H9 (cell line): ENCODE data around the gene ARL8A. TPM values are rescaled to one million over a fixed set of nuclear protein-coding genes. Genes with fewer than 3 reads are reported as not detected.

Source experiments
- DNase-seq: peaks from one replicate; pipeline ENCODE4 v3.0.0-alpha.2; 2017
- H2AFZ ChIP-seq: one replicate; pipeline ENCODE4 v1.6.1; 2013; ENCODE audit warnings: mild to moderate bottlenecking, low read length, control low read depth, moderate library complexity
- H2AK5ac ChIP-seq: 2 replicates; pipeline ENCODE4 v1.6.1; 2013; ENCODE audit warnings: low read length, control low read depth, mixed read lengths; ENCODE audit not compliant: insufficient read length
- H2BK120ac ChIP-seq: one replicate; pipeline ENCODE4 v1.6.1; 2013; ENCODE audit warnings: low read depth, mild to moderate bottlenecking, low read length, control low read depth, inconsistent platforms; ENCODE audit not compliant: poor library complexity, severe bottlenecking
- H2BK12ac ChIP-seq: 2 replicates; pipeline ENCODE4 v1.6.1; 2013; ENCODE audit warnings: low read length, control low read depth, mixed read lengths, low read depth; ENCODE audit not compliant: insufficient read length
- H2BK15ac ChIP-seq: 2 replicates; pipeline ENCODE4 v1.6.1; 2013; ENCODE audit warnings: low read depth, low read length, control low read depth
- H2BK20ac ChIP-seq: one replicate; pipeline ENCODE4 v1.6.1; 2013; ENCODE audit warnings: low read depth, mild to moderate bottlenecking, low read length, control low read depth, inconsistent platforms; ENCODE audit not compliant: poor library complexity, severe bottlenecking
- H2BK5ac ChIP-seq: 2 replicates; pipeline ENCODE4 v1.6.1; 2013; ENCODE audit warnings: low read length, control low read depth, mixed read lengths; ENCODE audit not compliant: insufficient read length
- H3K14ac ChIP-seq: 2 replicates; pipeline ENCODE4 v1.6.1; 2013; ENCODE audit warnings: low read length, control low read depth; ENCODE audit not compliant: insufficient read depth
- H3K18ac ChIP-seq: 2 replicates; pipeline ENCODE4 v1.6.1; 2013; ENCODE audit warnings: low read depth, mild to moderate bottlenecking, mixed read lengths, low read length, control low read depth; ENCODE audit not compliant: insufficient read length
- H3K23ac ChIP-seq: 2 replicates; pipeline ENCODE4 v1.6.1; 2013; ENCODE audit warnings: low read length, control low read depth, mixed read lengths, low read depth; ENCODE audit not compliant: insufficient read length
- H3K23me2 ChIP-seq: 2 replicates; pipeline ENCODE4 v1.6.1; 2013; ENCODE audit warnings: low read depth, mild to moderate bottlenecking, mixed read lengths, low read length, control low read depth; ENCODE audit not compliant: insufficient read length, poor library complexity, severe bottlenecking
- H3K27ac ChIP-seq: 2 replicates; pipeline ENCODE4 v1.5.1; 2013; ENCODE audit warnings: low read length, control low read depth, mixed read lengths, low read depth; ENCODE audit not compliant: insufficient read length
- H3K27me3 ChIP-seq: 2 replicates; pipeline ENCODE4 v1.6.1; 2013; ENCODE audit warnings: low read length, control low read depth, inconsistent platforms; ENCODE audit not compliant: insufficient read depth
- H3K4ac ChIP-seq: 2 replicates; pipeline ENCODE4 v1.6.1; 2013; ENCODE audit warnings: low read depth, mild to moderate bottlenecking, control low read depth, inconsistent platforms, low read length, moderate library complexity
- H3K4me1 ChIP-seq: 2 replicates; pipeline ENCODE4 v1.6.1; 2013; ENCODE audit warnings: low read length, control low read depth, inconsistent platforms; ENCODE audit not compliant: insufficient read depth
- H3K4me2 ChIP-seq: 2 replicates; pipeline ENCODE4 v1.6.1; 2013; ENCODE audit warnings: low read length, control low read depth, mixed read lengths; ENCODE audit not compliant: insufficient read length, insufficient read depth
- H3K56ac ChIP-seq: 2 replicates; pipeline ENCODE4 v1.6.1; 2013; ENCODE audit warnings: low read depth, mild to moderate bottlenecking, mixed read lengths, low read length, control low read depth; ENCODE audit not compliant: insufficient read length
- H3K79me1 ChIP-seq: 2 replicates; pipeline ENCODE4 v1.6.1; 2013; ENCODE audit warnings: low read depth, mild to moderate bottlenecking, moderate library complexity, low read length, control low read depth, inconsistent platforms; ENCODE audit not compliant: insufficient read depth, poor library complexity, severe bottlenecking
- H3K79me2 ChIP-seq: 2 replicates; pipeline ENCODE4 v1.6.1; 2013; ENCODE audit warnings: low read length, control low read depth, inconsistent platforms; ENCODE audit not compliant: insufficient read depth
- H3K9ac ChIP-seq: 2 replicates; pipeline ENCODE4 v1.6.1; 2013; ENCODE audit warnings: low read length, control low read depth, mixed read lengths; ENCODE audit not compliant: insufficient read length; ENCODE audit errors: extremely low read depth
- H3K9me3 ChIP-seq: one replicate; pipeline ENCODE4 v1.6.1; 2013; ENCODE audit warnings: low read depth, low read length, inconsistent platforms; ENCODE audit not compliant: control insufficient read depth
- H3T11ph ChIP-seq: one replicate; pipeline ENCODE4 v1.6.1; 2013; ENCODE audit warnings: mild to moderate bottlenecking, low read length, control low read depth, inconsistent platforms
- H4K20me1 ChIP-seq: one replicate; pipeline ENCODE4 v1.6.1; 2013; ENCODE audit not compliant: control insufficient read depth, insufficient read length, insufficient read depth
- H4K5ac ChIP-seq: 2 replicates; pipeline ENCODE4 v1.6.1; 2013; ENCODE audit warnings: low read depth, mild to moderate bottlenecking, mixed read lengths, low read length, control low read depth; ENCODE audit not compliant: insufficient read length
- H4K8ac ChIP-seq: replicated peaks from 2 replicates; pipeline ENCODE4 v1.6.1; 2013; ENCODE audit warnings: low read length, control low read depth, mixed read lengths, low read depth; ENCODE audit not compliant: insufficient read length
- H4K91ac ChIP-seq: 2 replicates; pipeline ENCODE4 v1.6.1; 2013; ENCODE audit warnings: low read depth, mild to moderate bottlenecking, moderate library complexity, mixed read lengths, low read length, control low read depth; ENCODE audit not compliant: insufficient read length
- H3K27ac Mint-ChIP-seq, 3 experiments: 2 replicates in 2 of 3; 3 replicates in 1 of 3; pipeline ENCODE4 v1.8.0; 2020 to 2021; ENCODE audit warnings: mixed read lengths in 3 of 3, mild to moderate bottlenecking in 1 of 3, moderate library complexity in 1 of 3
- H3K27me3 Mint-ChIP-seq: 2 replicates; pipeline ENCODE4 v1.8.0; 2021; ENCODE audit warnings: low read depth, mild to moderate bottlenecking, moderate library complexity, mixed read lengths
- H3K36me3 Mint-ChIP-seq, 3 experiments: 2 replicates in 2 of 3; 3 replicates in 1 of 3; pipeline ENCODE4 v1.8.0; 2020 to 2021; ENCODE audit warnings: low read depth in 3 of 3, mixed read lengths in 3 of 3; ENCODE audit not compliant: insufficient read depth in 1 of 3
- H3K4me1 Mint-ChIP-seq, 2 experiments: 2 replicates each; pipeline ENCODE4 v1.8.0; 2020; ENCODE audit warnings: mixed read lengths in 2 of 2
- H3K4me3 Mint-ChIP-seq, 2 experiments: 2 replicates in 1 of 2; 3 replicates in 1 of 2; pipeline ENCODE4 v1.8.0; 2020 to 2021; ENCODE audit warnings: mild to moderate bottlenecking in 2 of 2, mixed read lengths in 2 of 2, moderate library complexity in 1 of 2
- H3K9me3 Mint-ChIP-seq, 2 experiments: 2 replicates in 1 of 2; 3 replicates in 1 of 2; pipeline ENCODE4 v1.8.0; 2020; ENCODE audit warnings: mild to moderate bottlenecking in 2 of 2, mixed read lengths in 2 of 2, moderate library complexity in 1 of 2
- WGBS: extraction: QIAGEN DNeasy Blood & Tissue Kit; methylation state at CpG from one replicate; pipeline ENCODE4 v1.1.7; 2013; ENCODE audit warnings: missing lambda C conversion rate, low lambda C conversion rate, mixed read lengths; ENCODE audit not compliant: insufficient read length; ENCODE audit errors: extremely low coverage; 5-methylcytosine and 5-hydroxymethylcytosine counted together
- total RNA-seq: library from RNA; stranded (reverse); gene quantifications from 2 replicates; pipeline ENCODE4 v1.2.1, GENCODE V29; 2021
- TF ChIP-seq, protein P1 (sequence below): fragments of 200-600 bp; sonication (generic); conservative IDR thresholded peaks from 3 replicates; pipeline ENCODE4 v1.8.0; 2021; ENCODE audit warnings: antibody characterized with exemption, mild to moderate bottlenecking

ARL8A gene
- total RNA-seq, 1 experiment from 2014 or later, result 67.2 TPM

GRCh38 chr1:202130816-202131522, 13.6 kb downstream of the ARL8A start:
- no peak overlapping the region for H3K18ac ChIP-seq
- Mint-ChIP-seq H3K36me3 (peaks cover 7 to 27% (median 27%) of the 10 kb centered on the region in 3 experiments; a peak in 6 of 7 replicates), H3K4me1 (peaks cover 6 to 18% of the 10 kb centered on the region in 2 experiments), H3K4me3 (no peak overlapping the region), H3K27me3 (peaks cover 4% of the 10 kb centered on the region; the same call in 1 of the 2 replicates), H3K9me3 (no peaks in the 10 kb centered on the region), H3K27ac (no peak overlapping the region)
- H3K9me3 ChIP-seq, result no peaks in the 10 kb centered on the region
- no peak overlapping the region for H4K91ac ChIP-seq
- H2BK120ac ChIP-seq, result no peak overlapping the region
- no peak overlapping the region for H3K56ac ChIP-seq
- no peak overlapping the region for H3K23ac ChIP-seq
- H2AK5ac ChIP-seq, result no peak overlapping the region
- TF ChIP-seq, protein P1, sequence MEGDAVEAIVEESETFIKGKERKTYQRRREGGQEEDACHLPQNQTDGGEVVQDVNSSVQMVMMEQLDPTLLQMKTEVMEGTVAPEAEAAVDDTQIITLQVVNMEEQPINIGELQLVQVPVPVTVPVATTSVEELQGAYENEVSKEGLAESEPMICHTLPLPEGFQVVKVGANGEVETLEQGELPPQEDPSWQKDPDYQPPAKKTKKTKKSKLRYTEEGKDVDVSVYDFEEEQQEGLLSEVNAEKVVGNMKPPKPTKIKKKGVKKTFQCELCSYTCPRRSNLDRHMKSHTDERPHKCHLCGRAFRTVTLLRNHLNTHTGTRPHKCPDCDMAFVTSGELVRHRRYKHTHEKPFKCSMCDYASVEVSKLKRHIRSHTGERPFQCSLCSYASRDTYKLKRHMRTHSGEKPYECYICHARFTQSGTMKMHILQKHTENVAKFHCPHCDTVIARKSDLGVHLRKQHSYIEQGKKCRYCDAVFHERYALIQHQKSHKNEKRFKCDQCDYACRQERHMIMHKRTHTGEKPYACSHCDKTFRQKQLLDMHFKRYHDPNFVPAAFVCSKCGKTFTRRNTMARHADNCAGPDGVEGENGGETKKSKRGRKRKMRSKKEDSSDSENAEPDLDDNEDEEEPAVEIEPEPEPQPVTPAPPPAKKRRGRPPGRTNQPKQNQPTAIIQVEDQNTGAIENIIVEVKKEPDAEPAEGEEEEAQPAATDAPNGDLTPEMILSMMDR, result no peak
- H3T11ph ChIP-seq, result no peak overlapping the region
- no peaks in the 10 kb centered on the region for H3K79me2 ChIP-seq
- no peak overlapping the region for H2BK20ac ChIP-seq
- no peak overlapping the region for H2BK12ac ChIP-seq
- no peak overlapping the region for H2AFZ ChIP-seq
- H3K79me1 ChIP-seq, result no peaks in the 10 kb centered on the region
- DNase-seq, result no peak
- H3K27ac ChIP-seq, result no peak overlapping the region
- H3K23me2 ChIP-seq, result no peaks in the 10 kb centered on the region
- H4K5ac ChIP-seq, result no peak overlapping the region
- no peaks in the 10 kb centered on the region for H3K27me3 ChIP-seq
- no peaks in the 10 kb centered on the region for H4K20me1 ChIP-seq
- no peak overlapping the region for H3K9ac ChIP-seq
- no peak overlapping the region for H2BK15ac ChIP-seq
- WGBS, result no CpG with 5 or more reads among the region's 9 CpGs
- no peak overlapping the region for H4K8ac ChIP-seq
- H3K14ac ChIP-seq, result no peak overlapping the region; the same call in 1 of the 2 replicates
- no peak overlapping the region for H2BK5ac ChIP-seq
- H3K4ac ChIP-seq, result no peak overlapping the region
- 0 out of 2 replicates have a peak, but pooled peaks cover 2% of the 10 kb centered on the region for H3K4me1 ChIP-seq
- no peak overlapping the region for H3K4me2 ChIP-seq
